ENCODE measurements around the gene TFAP2D. TPM values are rescaled to one million over a fixed set of nuclear protein-coding genes. Genes with fewer than 3 reads are reported as not detected.

TFAP2D gene
- total RNA-seq, 1 donor from 2014 or later: not detected

GRCh38 chr6:50713977-50714486, 706 bp downstream of the TFAP2D start:
- peaks cover 4% of the 10 kb centered on the region for H3K4me1 Mint-ChIP-seq
- no peak overlapping the region for H3K4me3 Mint-ChIP-seq
- no peak overlapping the region for H3K27ac Mint-ChIP-seq
- no peaks in the 10 kb centered on the region for H3K9me3 Mint-ChIP-seq
- no peak for DNase-seq (ENCODE audit: low spot score in 2 of 2, unreplicated experiment in 2 of 2)
- H3K36me3 Mint-ChIP-seq: no peaks in the 10 kb centered on the region
- peaks cover 100% of the 10 kb centered on the region for H3K27me3 Mint-ChIP-seq (ENCODE audit: low read depth)
- TF ChIP-seq CTCF (IDR thresholded peaks at IDR 0.05; ENCODE audit: unreplicated experiment): no peak

- H3K4me1 Mint-ChIP-seq: peaks cover 4% of the 10 kb centered on the region
- DNase-seq (ENCODE audit: low spot score in 2 of 2, unreplicated experiment in 2 of 2): no peak
Measured at GRCh38 chr6:50714487-50715379, 1.4 kb downstream of the TFAP2D start.

GRCh38 chr6:50716899-50717509, 3.7 kb downstream of the TFAP2D start:
- Mint-ChIP-seq H3K27me3 (ENCODE audit: low read depth) (peaks cover 100% of the 10 kb centered on the region), H3K9me3 (no peaks in the 10 kb centered on the region), H3K4me1 (peaks cover 4% of the 10 kb centered on the region), H3K4me3 (no peak overlapping the region), H3K27ac (no peak overlapping the region), H3K36me3 (no peaks in the 10 kb centered on the region)
- TF ChIP-seq CTCF (IDR thresholded peaks at IDR 0.05; ENCODE audit: unreplicated experiment): no peak
- DNase-seq (ENCODE audit: low spot score in 2 of 2, unreplicated experiment in 2 of 2): no peak

More at GRCh38 chr6:50714487-50715379, 1.4 kb downstream of the TFAP2D start:
- Mint-ChIP-seq H3K9me3 (no peaks in the 10 kb centered on the region), H3K27ac (no peak overlapping the region), H3K4me3 (peak overlapping the region; percentile 2), H3K36me3 (no peaks in the 10 kb centered on the region), H3K27me3 (ENCODE audit: low read depth) (peaks cover 100% of the 10 kb centered on the region)
- TF ChIP-seq CTCF (IDR thresholded peaks at IDR 0.05; ENCODE audit: unreplicated experiment): no peak

GRCh38 chr6:50717734-50718457, 4.6 kb downstream of the TFAP2D start:
- H3K9me3 Mint-ChIP-seq: no peaks in the 10 kb centered on the region
- peaks cover 100% of the 10 kb centered on the region for H3K27me3 Mint-ChIP-seq (ENCODE audit: low read depth)
- H3K27ac Mint-ChIP-seq: no peak overlapping the region
- H3K36me3 Mint-ChIP-seq: no peaks in the 10 kb centered on the region
- TF ChIP-seq CTCF (IDR thresholded peaks at IDR 0.05; ENCODE audit: unreplicated experiment): no peak
- peaks cover 4% of the 10 kb centered on the region for H3K4me1 Mint-ChIP-seq
- H3K4me3 Mint-ChIP-seq: no peak overlapping the region
- DNase-seq (ENCODE audit: low spot score in 2 of 2, unreplicated experiment in 2 of 2): no peak

GRCh38 chr6:50718566-50718965, 5.2 kb downstream of the TFAP2D start:
- no peak overlapping the region for H3K27ac Mint-ChIP-seq
- H3K4me1 Mint-ChIP-seq: peaks cover 4% of the 10 kb centered on the region
- DNase-seq (ENCODE audit: low spot score in 2 of 2, unreplicated experiment in 2 of 2): no peak

More at GRCh38 chr6:50718566-50718965, 5.2 kb downstream of the TFAP2D start:
- Mint-ChIP-seq H3K36me3 (no peaks in the 10 kb centered on the region), H3K4me3 (no peak overlapping the region), H3K9me3 (no peaks in the 10 kb centered on the region), H3K27me3 (ENCODE audit: low read depth) (peaks cover 100% of the 10 kb centered on the region)
- TF ChIP-seq CTCF (IDR thresholded peaks at IDR 0.05; ENCODE audit: unreplicated experiment): no peak
